ENCODE results near the gene CMIP. TPM values are rescaled to one million over a fixed set of nuclear protein-coding genes. Genes with fewer than 3 reads are reported as not detected.

Gene CMIP
- polyA plus RNA-seq, 3 donors, result 0.85 to 61.9 (median 0.93) TPM

DNA sequence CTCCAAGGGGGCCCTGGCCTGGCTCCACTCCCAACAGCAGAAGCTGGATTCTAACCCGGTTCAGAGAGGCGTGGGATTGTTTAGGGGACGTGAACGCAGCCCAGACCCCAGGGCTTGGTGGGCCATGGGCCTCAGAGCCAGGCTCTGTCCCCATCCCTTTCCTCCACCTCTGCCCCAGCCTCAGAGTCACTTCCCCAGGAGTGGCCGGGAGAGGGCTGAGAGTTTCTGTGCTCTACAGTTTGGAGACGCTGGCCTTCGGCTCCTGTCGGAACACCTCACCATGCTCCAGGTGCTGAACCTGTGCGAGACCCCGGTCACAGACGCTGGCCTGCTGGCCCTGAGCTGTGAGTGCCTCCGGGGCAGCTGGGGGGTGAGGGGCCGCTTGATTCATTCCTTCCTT is 260.7 kb downstream of the CMIP start:
- no peak for TF ChIP-seq CTCF (IDR thresholded peaks at IDR 0.05)
- Mint-ChIP-seq H3K4me3 (no peak overlapping the region), H3K36me3 (peaks cover 82 to 92% of the 10 kb centered on the region in 2 donors), H3K27ac (peak overlapping the region in 1 of 7 donors; percentile 7), H3K27me3 (ENCODE audit: low read depth in 3 of 3) (no peaks in the 10 kb centered on the region), H3K4me1 (no peaks in the 10 kb centered on the region), H3K9me3 (peaks cover 0 to 5% (median 0%) of the 10 kb centered on the region in 7 donors)
- no peaks in the 10 kb centered on the region for H3K4me1 ChIP-seq (ENCODE audit: control insufficient read depth in 1 of 2, insufficient read depth in 2 of 2, low read length in 2 of 2)
- 97% methylated on average over 9 of the region's 13 CpGs for WGBS (ENCODE audit: insufficient coverage)
- no peak overlapping the region for H3K4me3 ChIP-seq (replicated peaks in 1 of 3; ENCODE audit: low read depth in 2 of 3, low read length in 3 of 3)
- H3K9me3 ChIP-seq (replicated peaks in 1 of 2; ENCODE audit: control insufficient read depth in 1 of 2, insufficient read depth in 1 of 2, low read length in 2 of 2), result no peaks in the 10 kb centered on the region
- intact Hi-C loops (cut with micrococcal nuclease), result no loop called here
- no peak overlapping the region for H3K4me2 ChIP-seq (replicated peaks; ENCODE audit: extremely low read depth, low read length, poor library complexity, severe bottlenecking)
- H3K27ac ChIP-seq (ENCODE audit: low read depth in 1 of 2, low read length in 2 of 2), result no peak overlapping the region
- no peak for DNase-seq
- H3K79me2 ChIP-seq (ENCODE audit: insufficient read depth, low read length), result no peaks in the 10 kb centered on the region
- peaks cover 89% of the 10 kb centered on the region in 2 donors for H3K36me3 ChIP-seq (replicated peaks in 1 of 2; ENCODE audit: control insufficient read depth in 1 of 2, insufficient read depth in 2 of 2, low read length in 2 of 2)
- H4K20me1 ChIP-seq (ENCODE audit: insufficient read depth, low read length), result peaks cover 69% of the 10 kb centered on the region
- no peak overlapping the region for H2AFZ ChIP-seq (ENCODE audit: insufficient read depth, low read depth, low read length, poor library complexity, severe bottlenecking)
- H3K9ac ChIP-seq (ENCODE audit: insufficient read depth, low read length, poor library complexity, severe bottlenecking), result no peak overlapping the region
- H3K27me3 ChIP-seq (ENCODE audit: control insufficient read depth in 2 of 2, insufficient read depth in 2 of 2, low read length in 2 of 2), result no peaks in the 10 kb centered on the region

- peak overlapping the region in 3 of 7 donors; percentile 21 to 78 (median 32) for H3K27ac Mint-ChIP-seq
- Histone ChIP-seq H2AFZ (ENCODE audit: insufficient read depth, low read depth, low read length, poor library complexity, severe bottlenecking) (no peak overlapping the region), H3K4me2 (replicated peaks; ENCODE audit: extremely low read depth, low read length, poor library complexity, severe bottlenecking) (no peak overlapping the region), H3K27me3 (ENCODE audit: control insufficient read depth in 2 of 2, insufficient read depth in 2 of 2, low read length in 2 of 2) (no peaks in the 10 kb centered on the region), H3K79me2 (ENCODE audit: insufficient read depth, low read length) (no peaks in the 10 kb centered on the region), H3K4me1 (ENCODE audit: control insufficient read depth in 1 of 2, insufficient read depth in 2 of 2, low read length in 2 of 2) (no peaks in the 10 kb centered on the region), H3K9me3 (replicated peaks in 1 of 2; ENCODE audit: control insufficient read depth in 1 of 2, insufficient read depth in 1 of 2, low read length in 2 of 2) (no peaks in the 10 kb centered on the region), H3K9ac (ENCODE audit: insufficient read depth, low read length, poor library complexity, severe bottlenecking) (no peak overlapping the region), H3K36me3 (replicated peaks in 1 of 2; ENCODE audit: control insufficient read depth in 1 of 2, insufficient read depth in 2 of 2, low read length in 2 of 2) (peaks cover 75 to 76% of the 10 kb centered on the region in 2 donors), H3K27ac (ENCODE audit: low read depth in 1 of 2, low read length in 2 of 2) (no peak overlapping the region), H3K4me3 (replicated peaks in 1 of 3; ENCODE audit: low read depth in 2 of 3, low read length in 3 of 3) (no peak overlapping the region), H4K20me1 (ENCODE audit: insufficient read depth, low read length) (peaks cover 72% of the 10 kb centered on the region)
- peaks cover 78 to 86% of the 10 kb centered on the region in 2 donors for H3K36me3 Mint-ChIP-seq
- TF ChIP-seq CTCF (IDR thresholded peaks at IDR 0.05), result no peak
- H3K4me3 Mint-ChIP-seq, result no peak overlapping the region
- no peak for DNase-seq
- intact Hi-C loops (cut with micrococcal nuclease), result no loop called here
- whole genome bisulfite sequencing (ENCODE audit: insufficient coverage), result 99% methylated on average over 25 of the region's 26 CpGs
- peaks cover 3% of the 10 kb centered on the region for H3K4me1 Mint-ChIP-seq
- H3K9me3 Mint-ChIP-seq, result peaks cover 0 to 5% (median 0%) of the 10 kb centered on the region in 7 donors
- no peaks in the 10 kb centered on the region for H3K27me3 Mint-ChIP-seq (ENCODE audit: low read depth in 3 of 3)
Measured at GRCh38 chr16:81706327-81707295, 262.0 kb downstream of the CMIP start.

All from CD14-positive monocyte (primary cell).